G401 (cell line): Measurements from ENCODE around the gene SCN1B. TPM values are rescaled to one million over a fixed set of nuclear protein-coding genes. Genes with fewer than 3 reads are reported as not detected.
A peak's percentile ranks its signal among the peaks of the same experiment; 100 is the strongest.

Experiments used
- DNase-seq: peaks from one replicate; pipeline ENCODE4 v3.0.0-alpha.2; 2015; ENCODE audit warnings: low spot score
- in situ Hi-C: cut with HindIII; loops from 2 replicates; pipeline ENCODE4 v1.10.0; 2016; ENCODE audit warnings: low sequenced_read_pairs, mixed read lengths
- total RNA-seq: library from RNA; depleted of rRNA; stranded (reverse); fragments of >200 nt; shearing (Covaris generic); gene quantifications from 2 replicates; pipeline ENCODE4 v1.2.3, GENCODE V29; 2014

The SCN1B gene
- total RNA-seq, 1 experiment from 2014 or later: 0.17 TPM

GRCh38 chr19:35061583-35062373 is 31.5 kb downstream of the SCN1B start:
- in situ Hi-C loops: no loop called here
- DNase-seq: no peak

DNA sequence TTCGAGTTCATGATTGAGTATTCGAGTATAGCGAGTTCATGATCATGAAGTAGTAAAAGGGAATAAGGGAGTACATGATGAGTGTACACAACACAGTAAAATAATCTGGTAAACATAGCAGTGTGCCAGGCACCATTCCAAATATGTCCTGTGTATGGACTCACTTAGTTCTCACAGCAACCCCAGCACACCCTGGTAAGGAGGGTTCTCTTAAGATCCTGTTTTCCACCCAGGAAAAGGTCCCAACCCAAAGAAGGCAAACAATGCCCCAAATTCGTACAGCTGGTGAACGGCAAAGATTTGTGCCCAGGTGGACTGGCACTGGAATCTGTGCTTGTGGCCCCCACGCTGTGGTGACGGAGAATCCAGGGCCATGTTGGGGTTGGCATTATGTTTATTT is 32.7 kb downstream of the SCN1B start:
- in situ Hi-C loops: no loop called here
- DNase-seq: no peak

GRCh38 chr19:35063940-35064818 is 33.9 kb downstream of the SCN1B start:
- DNase-seq: no peak
- in situ Hi-C loops: no loop called here

GRCh38 chr19:35065574-35065973 is 35.3 kb downstream of the SCN1B start:
- in situ Hi-C loops: no loop called here
- no peak for DNase-seq

DNA sequence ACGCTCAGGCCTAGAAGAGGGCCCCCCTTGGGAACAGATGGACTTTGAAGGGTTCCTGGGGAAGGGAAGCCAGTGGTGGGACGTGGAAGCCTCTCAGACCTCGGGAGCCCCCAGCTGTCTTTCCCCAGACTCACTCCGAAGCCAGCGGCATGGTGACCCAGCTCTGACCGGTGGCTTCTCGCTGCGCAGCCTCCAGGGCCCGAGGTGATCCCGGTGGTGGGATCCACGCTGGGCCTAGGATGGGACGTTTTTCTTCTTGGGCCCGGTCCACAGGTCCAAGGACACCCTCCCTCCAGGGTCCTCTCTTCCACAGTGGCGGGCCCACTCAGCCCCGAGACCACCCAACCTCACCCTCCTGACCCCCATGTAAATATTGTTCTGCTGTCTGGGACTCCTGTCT is 35.9 kb downstream of the SCN1B start:
- in situ Hi-C loops: no loop called here
- no peak for DNase-seq

GRCh38 chr19:35066691-35067563 is 36.7 kb downstream of the SCN1B start:
- in situ Hi-C loops: no loop called here
- peak; percentile 89 for DNase-seq

GRCh38 chr19:35068941-35069634 is 38.8 kb downstream of the SCN1B start:
- no peak for DNase-seq
- in situ Hi-C loops: no loop called here

DNA sequence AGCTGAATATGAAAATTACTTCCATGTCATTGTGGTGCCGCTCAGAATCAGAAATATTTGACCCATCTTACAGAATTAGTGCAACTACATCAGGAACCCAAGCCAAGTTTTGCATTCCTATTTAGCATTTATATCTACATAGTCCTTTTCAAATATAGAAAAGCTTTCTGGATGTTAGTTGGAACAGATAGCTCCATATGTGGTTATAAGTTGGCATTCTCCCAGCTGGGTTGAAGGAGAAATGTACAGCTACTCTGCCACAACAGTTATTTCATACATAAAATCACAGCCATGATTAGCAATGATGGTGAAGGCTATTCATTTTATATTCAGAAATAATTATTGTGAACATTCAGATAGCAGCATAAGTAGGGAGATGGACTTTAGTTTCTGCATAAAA is 39.4 kb downstream of the SCN1B start:
- in situ Hi-C loops: no loop called here
- no peak for DNase-seq

DNA sequence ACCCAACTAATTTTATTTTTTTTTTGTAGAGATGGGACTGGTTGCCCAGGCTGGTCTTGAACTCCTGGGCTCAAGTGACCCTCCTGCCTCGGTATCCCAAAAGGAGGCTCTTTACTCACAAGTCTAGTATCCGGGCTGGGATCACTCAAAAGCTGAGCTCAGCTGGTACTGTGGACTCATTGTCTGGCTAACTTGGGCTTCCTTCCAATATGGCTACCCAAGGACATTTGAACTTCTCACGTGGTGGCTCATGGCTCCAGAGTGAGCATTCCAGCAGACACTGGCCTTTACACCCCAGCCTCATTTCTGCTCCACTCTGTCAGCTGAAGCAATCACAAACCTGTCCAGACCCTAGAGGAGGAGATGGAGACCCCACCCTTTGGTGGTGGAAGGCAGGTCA is 40.2 kb downstream of the SCN1B start:
- in situ Hi-C loops: no loop called here
- no peak for DNase-seq

DNA sequence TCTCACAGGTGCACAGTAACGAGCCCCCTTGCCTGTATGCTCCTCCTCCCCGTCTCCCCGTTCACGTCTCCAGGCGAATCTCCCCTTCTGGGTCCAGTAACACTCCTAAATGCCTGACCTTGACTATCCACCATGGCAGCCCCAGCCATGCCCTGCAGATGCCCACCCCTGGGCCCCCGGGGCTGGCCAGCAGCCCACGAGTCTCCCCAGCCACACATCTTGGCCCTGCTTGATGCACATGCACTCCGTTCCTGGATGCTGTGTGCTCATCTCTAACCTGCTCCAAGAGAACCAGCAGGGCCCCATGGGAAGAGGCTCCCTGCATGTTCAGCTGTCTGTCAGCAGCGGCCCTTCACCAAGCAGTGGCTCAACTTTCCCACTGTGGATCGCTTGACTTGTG is 43.2 kb downstream of the SCN1B start:
- in situ Hi-C loops: no loop called here
- no peak for DNase-seq

DNA sequence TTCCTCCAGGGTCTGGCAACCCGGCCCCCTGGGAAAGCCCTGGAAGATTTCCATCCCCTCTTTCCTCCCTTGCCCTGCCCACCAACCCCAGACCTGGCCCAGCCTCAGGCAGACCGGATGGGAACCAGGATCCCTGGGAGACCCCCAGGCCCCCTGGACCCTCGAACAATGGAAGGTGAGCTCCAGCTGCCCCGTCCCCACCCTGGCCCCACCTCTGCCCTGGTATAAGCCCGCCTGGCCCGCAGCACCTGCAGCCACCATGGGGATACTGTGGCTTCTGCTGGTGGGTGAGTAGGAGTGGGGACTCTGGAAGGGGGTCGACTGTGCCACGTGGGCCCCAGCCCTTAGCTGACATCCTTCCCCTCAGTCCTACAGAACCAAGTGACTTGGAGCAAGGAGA is 43.7 kb downstream of the SCN1B start:
- in situ Hi-C loops: no loop called here
- DNase-seq: no peak

- in situ Hi-C loops: no loop called here
- no peak for DNase-seq
Observed at GRCh38 chr19:35074426-35075201, 44.3 kb downstream of the SCN1B start.

- in situ Hi-C loops: no loop called here
- DNase-seq: no peak
Observed at GRCh38 chr19:35075202-35076025, 45.1 kb downstream of the SCN1B start.

DNA sequence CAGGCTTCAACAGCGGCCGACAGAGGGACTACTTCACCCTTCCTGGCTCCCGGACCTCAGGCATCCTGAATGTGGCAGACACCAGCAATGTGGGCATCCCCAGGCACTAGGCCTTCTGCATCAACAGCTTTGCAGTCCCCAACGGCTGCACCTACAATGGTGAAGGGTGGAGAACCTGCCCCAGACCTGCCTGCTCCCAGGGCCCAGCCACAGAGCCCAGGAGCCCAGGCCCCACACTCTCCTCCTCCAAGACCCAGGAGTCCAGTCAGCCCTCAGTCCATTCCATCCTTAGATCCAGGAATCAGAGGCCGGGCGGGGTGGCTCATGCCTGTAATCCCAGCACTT is 45.7 kb downstream of the SCN1B start:
- in situ Hi-C loops: no loop called here
- no peak for DNase-seq

DNA sequence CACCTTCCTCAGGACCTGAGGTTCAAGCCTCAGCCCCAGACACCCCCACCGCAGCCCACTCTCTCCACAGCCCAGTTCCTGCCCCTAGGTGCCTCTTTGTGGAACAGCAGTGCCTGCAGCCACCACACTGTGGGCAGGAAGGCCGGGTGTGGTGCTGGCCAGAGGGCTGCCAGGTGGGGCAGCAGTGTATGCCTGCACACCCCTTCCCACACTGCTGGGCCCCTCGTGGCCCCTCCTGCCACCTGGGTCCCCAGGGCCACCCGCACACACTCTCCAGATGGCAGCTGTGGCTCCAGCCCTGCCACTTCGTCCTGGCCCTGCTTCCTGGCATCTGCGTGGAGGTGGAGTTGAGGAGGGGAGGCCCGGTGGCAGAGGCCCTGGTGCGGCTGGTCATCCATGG is 46.4 kb downstream of the SCN1B start:
- DNase-seq: no peak
- in situ Hi-C loops: no loop called here

DNA sequence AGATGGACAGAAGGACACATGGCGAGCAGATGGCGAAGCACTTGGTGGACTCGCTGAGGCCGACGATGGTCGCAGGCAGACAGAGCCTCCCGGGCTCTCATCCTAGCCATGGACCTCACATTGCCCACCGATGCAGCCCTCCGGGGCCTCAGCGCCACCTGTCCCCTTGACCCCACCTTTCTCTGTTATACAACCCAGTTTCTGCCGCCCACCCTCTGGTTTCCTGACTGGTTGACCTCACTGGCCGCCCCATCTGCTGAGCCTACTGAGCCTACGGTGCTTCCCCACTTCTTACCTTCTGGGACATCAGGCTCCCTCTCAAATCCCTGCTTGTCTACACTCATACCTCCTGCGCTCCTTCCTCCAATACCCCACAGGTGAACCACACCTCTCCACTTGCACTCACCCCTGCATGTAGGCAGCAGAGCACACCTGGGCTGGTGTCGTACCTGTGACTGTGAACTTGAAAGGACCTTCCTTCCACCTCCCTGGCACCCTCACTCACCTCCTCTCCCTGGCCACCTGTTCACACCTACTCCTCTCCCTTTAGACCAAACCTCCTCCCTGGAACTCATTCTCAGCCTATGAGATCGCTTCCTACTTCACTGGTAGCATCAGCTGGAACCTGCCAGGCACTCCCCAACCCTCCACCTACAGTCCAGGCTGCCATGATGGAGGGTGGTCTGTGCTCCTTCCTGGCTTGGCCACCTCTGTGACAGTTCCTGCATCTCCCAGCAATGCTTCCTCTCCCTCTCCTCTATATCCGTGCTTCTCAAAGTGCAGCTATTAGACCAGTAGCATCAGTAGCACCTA is 47.3 kb downstream of the SCN1B start:
- in situ Hi-C loops: no loop called here
- no peak for DNase-seq

GRCh38 chr19:35079826-35080225 is 49.6 kb downstream of the SCN1B start:
- no peak for DNase-seq
- in situ Hi-C loops: no loop called here
